ENCODE measurements around the gene CTSZ.

The CTSZ gene

GRCh38 chr20:58975353-58975752 lies 31.7 kb downstream of the CTSZ start:
- in situ Hi-C loops (cut with HindIII; ENCODE audit: low sequenced_read_pairs), result loop anchor here (10.0 kb wide), 1 partner anchor 61 kb away; no protein-coding TSS in a partner anchor
- H3K4me3 ChIP-seq (ENCODE audit: low read depth, low read length), result no peak overlapping the region
- DNase-seq (ENCODE audit: low read depth), result no peak
- TF ChIP-seq CTCF (IDR thresholded peaks at IDR 0.05; ENCODE audit: low read depth, low read length, missing control alignments), result no peak

GRCh38 chr20:58973866-58974265 lies 33.2 kb downstream of the CTSZ start:
- in situ Hi-C loops (cut with HindIII; ENCODE audit: low sequenced_read_pairs), result loop anchor here (10.0 kb wide), 1 partner anchor 59 kb away; no protein-coding TSS in a partner anchor
- no peak for TF ChIP-seq CTCF (IDR thresholded peaks at IDR 0.05; ENCODE audit: low read depth, low read length, missing control alignments)
- H3K4me3 ChIP-seq (ENCODE audit: low read depth, low read length), result no peak overlapping the region
- no peak for DNase-seq (ENCODE audit: low read depth)

GRCh38 chr20:58973179-58973578 lies 33.9 kb downstream of the CTSZ start:
- no peak overlapping the region for H3K4me3 ChIP-seq (ENCODE audit: low read depth, low read length)
- in situ Hi-C loops (cut with HindIII; ENCODE audit: low sequenced_read_pairs), result loop anchor here (10.0 kb wide), 1 partner anchor 58 kb away; no protein-coding TSS in a partner anchor
- no peak for TF ChIP-seq CTCF (IDR thresholded peaks at IDR 0.05; ENCODE audit: low read depth, low read length, missing control alignments)
- DNase-seq (ENCODE audit: low read depth), result no peak

GRCh38 chr20:58971429-58971828 lies 35.6 kb downstream of the CTSZ start:
- in situ Hi-C loops (cut with HindIII; ENCODE audit: low sequenced_read_pairs), result loop anchor here (10.0 kb wide), 1 partner anchor 57 kb away; no protein-coding TSS in a partner anchor
- no peak for DNase-seq (ENCODE audit: low read depth)
- no peak overlapping the region for H3K4me3 ChIP-seq (ENCODE audit: low read depth, low read length)
- no peak for TF ChIP-seq CTCF (IDR thresholded peaks at IDR 0.05; ENCODE audit: low read depth, low read length, missing control alignments)

GRCh38 chr20:58970146-58970545 lies 36.9 kb downstream of the CTSZ start:
- in situ Hi-C loops (cut with HindIII; ENCODE audit: low sequenced_read_pairs), result loop anchor here (10.0 kb wide), 1 partner anchor 55 kb away; no protein-coding TSS in a partner anchor
- DNase-seq (ENCODE audit: low read depth), result no peak
- H3K4me3 ChIP-seq (ENCODE audit: low read depth, low read length), result no peak overlapping the region
- no peak for TF ChIP-seq CTCF (IDR thresholded peaks at IDR 0.05; ENCODE audit: low read depth, low read length, missing control alignments)

- no peak for TF ChIP-seq CTCF (IDR thresholded peaks at IDR 0.05; ENCODE audit: low read depth, low read length, missing control alignments)
- H3K4me3 ChIP-seq (ENCODE audit: low read depth, low read length), result no peak overlapping the region
- no peak for DNase-seq (ENCODE audit: low read depth)
- in situ Hi-C loops (cut with HindIII; ENCODE audit: low sequenced_read_pairs), result no loop called here
Measured at GRCh38 chr20:58969439-58969838, 37.6 kb downstream of the CTSZ start.
